8988T (cell line): ENCODE results near the gene AHCTF1.
A peak's percentile ranks its signal among the peaks of the same experiment; 100 is the strongest.

ENCODE experiments used
- DNase-seq: peaks from one replicate; pipeline ENCODE4 v3.0.0; 2011

AHCTF1 gene

DNA sequence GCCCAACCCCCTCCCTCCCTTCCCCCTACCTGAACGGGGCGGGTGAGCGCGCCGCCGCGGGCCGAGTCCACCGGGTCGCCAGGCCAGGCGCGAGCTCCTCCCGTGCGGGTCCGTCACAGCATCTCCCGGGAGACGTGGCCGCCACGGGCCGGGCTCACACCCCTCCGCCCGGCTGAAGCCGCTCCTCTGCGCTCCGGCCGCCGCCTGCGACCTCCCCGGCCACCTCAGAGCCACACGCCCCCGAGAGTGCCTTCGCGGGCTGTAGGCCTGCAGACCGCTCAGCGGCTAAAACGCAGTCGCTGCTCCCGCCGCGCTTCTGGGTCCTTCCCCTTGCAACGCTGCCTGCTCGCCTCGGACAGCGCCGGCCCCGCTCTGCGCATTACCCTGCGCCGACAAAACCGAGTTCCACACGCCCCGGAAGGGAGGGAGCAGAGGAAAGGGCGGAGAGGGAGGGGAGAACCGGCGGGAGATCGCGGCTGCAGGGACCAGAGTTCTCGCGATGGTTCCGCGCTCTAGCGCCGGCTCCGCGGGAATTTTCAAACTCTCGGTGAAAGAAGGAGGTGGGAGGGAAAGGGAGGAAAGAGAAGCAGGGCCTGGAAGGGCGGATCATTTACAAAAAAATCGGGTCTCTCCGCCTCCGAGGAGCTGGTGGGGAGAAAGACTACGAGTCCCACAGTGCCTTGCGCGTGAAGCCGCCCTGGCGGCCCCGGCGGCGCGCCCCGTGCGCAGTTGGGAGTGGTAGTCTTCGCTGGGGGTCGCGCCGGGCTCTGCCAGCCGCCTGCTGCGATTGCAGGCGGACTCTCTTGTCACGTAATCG lies at the start of gene AHCTF1:
Gene AHCTF1 (minus strand): TSS at position 400 of the 817 bp plus-strand sequence. CDS start 13,578 bp downstream, outside the sequence.
- peak; percentile 93 for DNase-seq

DNA sequence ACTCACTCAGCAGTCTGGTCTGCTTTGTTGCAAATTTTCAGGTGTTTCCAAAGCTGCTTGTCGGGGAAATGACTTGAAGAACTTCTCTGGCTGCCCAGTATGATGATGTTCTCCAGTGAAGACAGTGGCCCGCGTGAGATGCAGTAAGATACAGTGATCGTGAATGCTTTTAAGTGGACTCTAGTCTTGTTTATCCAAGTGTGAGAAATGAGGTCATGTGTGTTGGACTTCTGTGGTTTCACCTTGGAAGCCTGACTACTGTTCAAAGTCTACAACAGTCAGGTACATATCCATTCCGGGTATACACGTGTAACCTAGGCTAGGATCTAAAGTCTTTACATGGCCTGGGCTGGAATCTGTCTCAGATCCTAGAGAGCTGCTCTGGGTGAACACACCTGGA lies 47.0 kb upstream of the AHCTF1 start:
- DNase-seq, result no peak

GRCh38 chr1:246978281-246978680 lies 46.5 kb upstream of the AHCTF1 start:
- DNase-seq, result no peak

- no peak for DNase-seq
Observed at GRCh38 chr1:246971969-246972368, 40.2 kb upstream of the AHCTF1 start.

GRCh38 chr1:246971090-246971721 lies 39.5 kb upstream of the AHCTF1 start:
- no peak for DNase-seq

DNA sequence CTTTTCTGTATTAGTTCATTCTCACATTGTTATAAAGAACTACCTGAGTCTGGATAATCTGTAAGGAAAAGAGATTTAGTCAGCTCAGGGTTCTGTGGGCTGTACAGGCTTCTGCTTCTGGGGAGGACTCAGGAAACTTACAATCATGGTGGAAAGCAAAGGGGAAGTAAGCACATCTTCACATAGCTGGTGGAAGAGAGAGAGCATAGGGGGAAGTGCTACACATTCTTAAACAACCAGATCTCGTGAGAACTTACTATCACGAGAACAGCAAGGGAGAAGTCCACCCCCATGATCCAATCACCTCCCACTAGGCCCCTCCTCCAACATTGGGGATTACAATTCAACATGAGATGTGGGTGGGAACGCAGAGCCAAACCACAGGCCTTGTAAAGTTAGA lies 37.9 kb upstream of the AHCTF1 start:
- DNase-seq, result no peak

GRCh38 chr1:246966502-246966901 lies 34.8 kb upstream of the AHCTF1 start:
- no peak for DNase-seq

GRCh38 chr1:246959944-246960693 lies 28.4 kb upstream of the AHCTF1 start:
- no peak for DNase-seq

- no peak for DNase-seq
Observed at GRCh38 chr1:246954126-246954525, 22.4 kb upstream of the AHCTF1 start.

DNA sequence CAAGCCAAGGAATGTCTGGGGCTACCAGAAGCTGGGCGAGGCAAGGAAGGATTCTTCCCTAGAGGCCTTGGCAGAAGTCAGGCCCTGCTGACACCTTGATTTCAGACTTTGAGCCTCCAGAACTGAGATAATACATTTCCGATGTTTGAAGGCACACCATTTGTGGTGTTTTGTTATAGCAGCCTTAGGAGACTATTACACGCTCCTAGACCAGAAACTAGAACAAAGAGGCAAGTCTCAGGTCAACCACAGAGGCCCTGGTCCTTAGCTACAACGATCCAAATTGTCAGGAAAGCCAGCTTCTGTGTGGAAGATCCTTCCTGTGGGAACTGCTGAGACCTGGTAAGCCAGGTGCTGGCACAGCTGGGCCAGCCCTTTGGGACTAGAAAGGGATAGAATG lies 19.7 kb upstream of the AHCTF1 start:
- DNase-seq, result no peak

- no peak for DNase-seq
Observed at GRCh38 chr1:246949956-246950355, 18.2 kb upstream of the AHCTF1 start.

- no peak for DNase-seq
Observed at GRCh38 chr1:246947255-246947654, 15.5 kb upstream of the AHCTF1 start.

GRCh38 chr1:246946366-246946765 lies 14.6 kb upstream of the AHCTF1 start:
- no peak for DNase-seq

DNA sequence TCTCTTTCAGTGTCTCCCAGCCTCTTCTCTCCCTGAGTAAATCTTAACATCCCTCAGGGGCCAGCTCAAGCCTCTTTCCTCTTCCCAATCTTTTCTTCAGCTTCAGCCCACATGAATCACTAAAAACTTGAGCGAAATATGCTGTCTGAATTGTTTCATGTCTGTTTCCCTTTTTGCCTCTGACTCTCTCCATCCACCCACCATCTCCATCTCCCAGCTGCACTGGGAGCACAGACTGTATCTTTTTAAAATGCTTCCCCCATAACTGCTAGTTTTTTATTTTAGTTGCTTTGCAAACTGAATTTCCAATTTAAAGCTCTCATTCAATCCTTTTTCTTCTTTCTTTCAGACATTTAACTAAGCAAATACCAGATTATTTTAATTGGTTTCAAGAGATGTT lies 3.0 kb upstream of the AHCTF1 start:
- DNase-seq, result no peak

GRCh38 chr1:246933893-246934292 lies 2.1 kb upstream of the AHCTF1 start:
- DNase-seq, result no peak

GRCh38 chr1:246932366-246932700 lies 585 bp upstream of the AHCTF1 start:
- no peak for DNase-seq

DNA sequence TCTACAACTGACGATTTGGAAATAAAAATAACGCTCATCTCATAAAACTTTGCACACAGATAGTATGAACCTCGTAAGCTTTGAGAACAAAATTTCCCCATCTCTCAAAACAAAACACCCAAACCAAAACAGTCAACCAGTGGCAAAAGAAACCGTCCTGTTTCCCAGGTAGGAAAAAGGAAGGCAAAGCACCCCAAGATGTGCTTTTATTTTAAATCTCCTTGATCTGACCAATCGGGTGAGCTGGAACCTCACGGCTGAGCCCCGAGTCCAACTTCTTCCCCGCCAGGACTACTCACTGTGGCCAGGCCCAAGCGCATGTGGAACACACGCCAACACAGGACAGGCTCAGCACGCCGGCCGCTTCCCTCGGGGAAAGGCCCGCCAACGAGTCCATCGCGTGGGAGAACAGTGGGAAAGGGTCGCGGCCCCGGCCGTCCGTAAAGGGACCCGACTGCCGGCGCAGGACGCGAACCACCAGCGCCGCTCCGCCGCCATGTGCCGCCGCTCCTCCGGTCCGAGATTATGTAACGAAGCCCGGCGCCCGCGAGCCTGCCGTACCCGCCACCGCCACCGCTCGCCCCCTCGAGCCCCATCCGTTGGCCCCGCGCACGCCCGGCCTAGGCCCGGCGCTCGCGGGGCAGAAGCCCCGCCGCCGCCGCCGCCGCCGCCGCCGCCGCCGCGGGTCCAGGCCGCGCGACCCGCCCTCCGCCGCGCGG lies 759 bp downstream of the AHCTF1 start:
- no peak for DNase-seq

DNA sequence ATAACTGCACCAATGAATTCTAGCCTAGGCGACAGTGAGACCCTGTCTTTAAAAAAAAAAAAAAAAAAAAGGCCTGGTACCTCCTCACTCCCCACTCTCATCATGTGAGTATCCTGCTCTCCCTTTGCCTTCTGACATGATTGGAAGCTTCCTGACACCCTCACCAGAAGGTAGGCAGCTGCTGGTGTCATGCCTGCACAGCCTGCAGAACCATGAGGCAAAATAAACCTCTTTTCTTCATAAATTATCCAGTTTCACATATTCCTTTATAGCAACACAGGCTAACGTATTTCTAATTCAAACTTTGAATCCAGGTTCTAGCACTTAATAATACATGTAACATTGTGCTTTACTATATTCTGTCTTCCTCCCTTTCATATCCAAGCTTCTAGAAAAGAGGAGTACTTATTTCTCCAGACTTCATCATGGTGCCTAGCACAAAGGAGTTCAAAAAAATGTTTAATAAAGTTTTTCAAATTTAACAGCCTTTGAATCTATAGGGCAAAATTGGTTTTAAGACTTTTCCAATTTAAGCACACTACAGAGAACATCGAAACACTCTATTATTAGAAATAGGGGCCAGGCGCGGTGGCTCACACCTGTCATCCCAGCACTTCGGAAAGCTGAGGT lies 5.6 kb downstream of the AHCTF1 start:
- DNase-seq, result no peak

GRCh38 chr1:246923900-246924299 lies 7.8 kb downstream of the AHCTF1 start:
- no peak for DNase-seq

- no peak for DNase-seq
Observed at GRCh38 chr1:246923482-246923881, 8.3 kb downstream of the AHCTF1 start.

DNA sequence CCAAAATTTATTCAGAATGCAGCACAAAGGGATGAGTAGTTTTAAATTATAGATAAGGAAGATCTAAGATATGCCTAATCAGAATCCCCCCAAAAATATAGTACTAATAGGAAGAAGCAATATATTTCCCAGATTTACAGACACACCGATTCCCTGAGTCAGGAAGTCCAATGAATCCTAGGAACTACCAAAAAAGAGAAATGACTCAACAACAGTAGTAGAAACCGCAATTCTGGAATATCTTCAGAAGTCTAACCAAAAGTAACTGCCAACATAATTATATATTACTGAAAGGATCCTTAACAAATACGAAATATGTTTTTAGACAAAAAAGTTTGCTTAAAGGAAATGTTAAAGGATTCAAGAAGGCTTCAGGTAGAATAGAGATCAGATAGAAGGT lies 10.3 kb downstream of the AHCTF1 start:
- DNase-seq, result no peak

DNA sequence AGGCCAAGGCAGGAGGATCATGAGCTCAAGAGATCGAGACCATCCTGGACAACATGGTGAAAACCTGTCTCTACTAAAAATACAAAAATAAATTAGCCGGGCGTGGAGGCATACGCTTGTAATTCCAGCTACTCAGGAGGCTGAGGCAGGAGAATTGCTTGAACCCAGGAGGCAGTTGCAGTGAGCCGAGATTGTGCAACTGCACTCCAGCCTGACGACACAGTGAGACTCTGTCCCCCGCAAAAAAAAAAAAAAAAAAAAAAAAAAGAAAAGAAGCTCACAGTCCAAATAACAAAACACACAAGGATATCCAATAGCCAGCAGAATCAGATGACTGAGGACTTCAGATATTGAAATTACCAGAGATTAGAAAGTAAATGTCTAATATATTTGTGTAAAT lies 11.8 kb downstream of the AHCTF1 start:
- DNase-seq, result no peak
